ENCODE data around the gene TDRKH.
"Not testable (repeated sequence)": the region's sequence is repeated elsewhere in the genome, so short reads cannot be mapped to it uniquely, and the experiment has no call there.

TDRKH gene

GRCh38 chr1:151798571-151798970 lies 8.3 kb upstream of the TDRKH start:
- no peak for TF ChIP-seq CTCF (conservative IDR thresholded peaks at IDR 0.05; ENCODE audit: low read length)
- DNase-seq (ENCODE audit: low read depth) = no peak
- H3K4me3 ChIP-seq (ENCODE audit: low read length) = no peak overlapping the region

- TF ChIP-seq CTCF (conservative IDR thresholded peaks at IDR 0.05; ENCODE audit: low read length) = no peak
- DNase-seq (ENCODE audit: low read depth) = no peak
- peak overlapping the region; percentile 74 for H3K4me3 ChIP-seq (ENCODE audit: low read length)
These were observed 796 bp upstream of the TDRKH start for GRCh38 chr1:151790940-151791651.

- no peak for TF ChIP-seq CTCF (conservative IDR thresholded peaks at IDR 0.05; ENCODE audit: low read length)
- no peak for DNase-seq (ENCODE audit: low read depth)
- H3K4me3 ChIP-seq (ENCODE audit: low read length) = no peak overlapping the region
These were observed 2.6 kb downstream of the TDRKH start for GRCh38 chr1:151787689-151788088.

- TF ChIP-seq CTCF (conservative IDR thresholded peaks at IDR 0.05; ENCODE audit: low read length) = no peak
- DNase-seq (ENCODE audit: low read depth) = no peak
- H3K4me3 ChIP-seq (ENCODE audit: low read length) = no peak overlapping the region
These were observed 6.5 kb downstream of the TDRKH start for GRCh38 chr1:151783796-151784195.

GRCh38 chr1:151782741-151783140 lies 7.6 kb downstream of the TDRKH start:
- no peak for DNase-seq (ENCODE audit: low read depth)
- TF ChIP-seq CTCF (conservative IDR thresholded peaks at IDR 0.05; ENCODE audit: low read length) = no peak

GRCh38 chr1:151782026-151782425 lies 8.3 kb downstream of the TDRKH start:
- H3K4me3 ChIP-seq (ENCODE audit: low read length); DNase-seq (ENCODE audit: low read depth): not testable (repeated sequence)

More at GRCh38 chr1:151782741-151783140, 7.6 kb downstream of the TDRKH start:
- no peak overlapping the region for H3K4me3 ChIP-seq (ENCODE audit: low read length)

- H3K4me3 ChIP-seq (ENCODE audit: low read length); DNase-seq (ENCODE audit: low read depth): not testable (repeated sequence)
These were observed 9.6 kb downstream of the TDRKH start for GRCh38 chr1:151780736-151781135.

GRCh38 chr1:151779852-151780251 lies 10.4 kb downstream of the TDRKH start:
- no peak overlapping the region for H3K4me3 ChIP-seq (ENCODE audit: low read length)
- DNase-seq (ENCODE audit: low read depth) = no peak
- no peak for TF ChIP-seq CTCF (conservative IDR thresholded peaks at IDR 0.05; ENCODE audit: low read length)
